Sciatic nerve (tissue), 2 donors: ENCODE data around the gene PAQR7. TPM values are rescaled to one million over a fixed set of nuclear protein-coding genes. Genes with fewer than 3 reads are reported as not detected.

ENCODE experiments used
- ATAC-seq: fragments of 200-7000 bp; cut with Tn5 transposase; one replicate; pipeline ENCODE4 v1.9.1; 2020; ENCODE audit warnings: mild to moderate bottlenecking, moderate library complexity
- DNase-seq: peaks from one replicate; pipeline ENCODE4 v3.0.0-alpha.2; 2020; ENCODE audit warnings: low spot score
- intact Hi-C: fragments of 100-400 bp; cut with DNase I; formaldehyde crosslinking; loops from one replicate; pipeline ENCODE4 v1.14.2; 2022
- total RNA-seq: library from RNA; stranded (reverse); fragmentation: NEBNext Ultra II Directional; extraction: Animal tissue kit (Norgen Biotek cat#: 25700); gene quantifications from one replicate; pipeline ENCODE4 v1.2.1, GENCODE V29; 2021
- donor health status: DM: no; HTN: no; CAD: no.
- donor health status: DM: no; HTN: no; CAD: no.

Gene PAQR7
- total RNA-seq, 1 donor from 2014 or later: 12.3 TPM

- DNase-seq: peak; percentile 98
- intact Hi-C loops: loop anchor here (5.0 kb wide), 1 partner anchor 92 kb away; the partner anchor contains the start of gene PAFAH2
- peak; percentile 96 for ATAC-seq
Measured at GRCh38 chr1:25904943-25905679, 29.6 kb upstream of the PAQR7 start.

GRCh38 chr1:25903986-25904385 lies 28.5 kb upstream of the PAQR7 start:
- intact Hi-C loops: loop anchor here (5.0 kb wide), 1 partner anchor 93 kb away; the partner anchor contains the start of gene PAFAH2
- ATAC-seq (no peak), DNase-seq (no peak)

GRCh38 chr1:25902462-25902861 lies 27.0 kb upstream of the PAQR7 start:
- ATAC-seq (no peak), DNase-seq (no peak)
- intact Hi-C loops: loop anchor here (5.0 kb wide), 1 partner anchor 95 kb away; the partner anchor contains the start of gene PAFAH2

- DNase-seq (no peak), ATAC-seq (no peak)
- intact Hi-C loops: loop anchor here (5.0 kb wide), 1 partner anchor 97 kb away; the partner anchor contains the start of gene PAFAH2
Measured at GRCh38 chr1:25900219-25900618, 24.7 kb upstream of the PAQR7 start.

- ATAC-seq (no peak), DNase-seq (no peak)
- intact Hi-C loops: loop anchor here (5.0 kb wide), 1 partner anchor 98 kb away; the partner anchor contains the start of gene PAFAH2
Measured at GRCh38 chr1:25899792-25900191, 24.3 kb upstream of the PAQR7 start.

GRCh38 chr1:25898223-25899015 lies 22.9 kb upstream of the PAQR7 start:
- ATAC-seq (no peak), DNase-seq (no peak)
- intact Hi-C loops: no loop called here

GRCh38 chr1:25897754-25898153 lies 22.2 kb upstream of the PAQR7 start:
- DNase-seq (no peak), ATAC-seq (no peak)
- intact Hi-C loops: no loop called here

GRCh38 chr1:25896266-25896665 lies 20.8 kb upstream of the PAQR7 start:
- no peak for ATAC-seq
- DNase-seq: no peak
- intact Hi-C loops: no loop called here

GRCh38 chr1:25895365-25895990 lies 20.0 kb upstream of the PAQR7 start:
- intact Hi-C loops: no loop called here
- peak; percentile 94 for ATAC-seq
- DNase-seq: peak; percentile 95

- DNase-seq: no peak
- ATAC-seq: no peak
- intact Hi-C loops: no loop called here
Measured at GRCh38 chr1:25893116-25893515, 17.6 kb upstream of the PAQR7 start.

GRCh38 chr1:25891606-25892005 lies 16.1 kb upstream of the PAQR7 start:
- no peak for DNase-seq
- intact Hi-C loops: no loop called here
- ATAC-seq: no peak

GRCh38 chr1:25890239-25891034 lies 14.9 kb upstream of the PAQR7 start:
- no peak for DNase-seq
- intact Hi-C loops: no loop called here
- no peak for ATAC-seq

- no peak for ATAC-seq
- intact Hi-C loops: no loop called here
- no peak for DNase-seq
Measured at GRCh38 chr1:25889470-25889869, 14.0 kb upstream of the PAQR7 start.

- intact Hi-C loops: no loop called here
- ATAC-seq: no peak
- DNase-seq: no peak
Measured at GRCh38 chr1:25888426-25888987, 13.0 kb upstream of the PAQR7 start.

GRCh38 chr1:25885602-25886001 lies 10.1 kb upstream of the PAQR7 start:
- intact Hi-C loops: no loop called here
- ATAC-seq (no peak), DNase-seq (no peak)

- DNase-seq (no peak), ATAC-seq (peak; percentile 29)
- intact Hi-C loops: no loop called here
Measured at GRCh38 chr1:25881266-25881665, 5.8 kb upstream of the PAQR7 start.

GRCh38 chr1:25880518-25880917 lies 5.0 kb upstream of the PAQR7 start:
- intact Hi-C loops: no loop called here
- no peak for ATAC-seq
- no peak for DNase-seq

GRCh38 chr1:25879675-25880074 lies 4.2 kb upstream of the PAQR7 start:
- DNase-seq (no peak), ATAC-seq (no peak)
- intact Hi-C loops: no loop called here

- intact Hi-C loops: no loop called here
- no peak for ATAC-seq
- no peak for DNase-seq
Measured at GRCh38 chr1:25878690-25879089, 3.2 kb upstream of the PAQR7 start.
